Esophagus muscularis mucosa (tissue), 4 donors: Measurements from ENCODE around the gene RSAD1.

ENCODE experiments used
- CTCF ChIP-seq, 3 experiments: fragments of 200-600 bp in 2 of 3; fragments of 450-650 bp in 1 of 3; sonication (generic) in 2 of 3; IDR thresholded peaks; one replicate each; pipeline ENCODE4 v1.5.1; 2017 to 2019; ENCODE audit warnings: antibody characterized with exemption in 3 of 3, mild to moderate bottlenecking in 2 of 3, moderate library complexity in 1 of 3
- EP300 ChIP-seq: sonication (generic); formaldehyde crosslinking; IDR thresholded peaks from one replicate; pipeline ENCODE4 v1.6.1; 2017; ENCODE audit warnings: antibody characterized with exemption
- POLR2A ChIP-seq: fragments of 450-650 bp; IDR thresholded peaks from one replicate; pipeline ENCODE4 v1.6.1; 2017; ENCODE audit warnings: antibody characterized with exemption, moderate library complexity, mild to moderate bottlenecking, low read depth
- POLR2AphosphoS5 ChIP-seq, 2 donors: sonication (generic); formaldehyde crosslinking; IDR thresholded peaks; one replicate each; pipeline ENCODE4 v1.6.1; 2017; ENCODE audit warnings: antibody characterized with exemption in 2 of 2

- TF ChIP-seq POLR2A (no peak), CTCF (IDR thresholded peaks at IDR 0.05) (no peak), POLR2AphosphoS5 (IDR thresholded peaks at IDR 0.05) (no peak), EP300 (no peak)
Measured at GRCh38 chr17:50465171-50465570, 13.5 kb upstream of the RSAD1 start.
